Stimulated activated naive CD8-positive, alpha-beta T cell treated with anti-CD3 and anti-CD28 coated beads, Interleukin-15, amount 100 ng/mL, for 72 hours (primary cell): ENCODE results near the gene PLD1.

Experiments used
- ATAC-seq: fragments of 150-1000 bp; cut with Tn5 transposase; 2 replicates; pipeline ENCODE4 v1.10.0; 2021; ENCODE audit warnings: mild to moderate bottlenecking, moderate library complexity
- DNase-seq, 2 donors: peaks; one replicate each; pipeline ENCODE4 v3.0.0; 2021 to 2022
- H3K27ac Mint-ChIP-seq, 2 donors: one replicate each; pipeline ENCODE4 v1.8.0; 2022; ENCODE audit warnings: mild to moderate bottlenecking in 2 of 2, mixed read lengths in 2 of 2, moderate library complexity in 2 of 2
- H3K27me3 Mint-ChIP-seq: one replicate; pipeline ENCODE4 v1.8.0; 2022; ENCODE audit warnings: mixed read lengths
- H3K4me1 Mint-ChIP-seq: one replicate; pipeline ENCODE4 v1.8.0; 2022; ENCODE audit warnings: mild to moderate bottlenecking, mixed read lengths
- H3K4me3 Mint-ChIP-seq, 2 donors: one replicate each; pipeline ENCODE4 v1.8.0; 2022; ENCODE audit warnings: mild to moderate bottlenecking in 2 of 2, mixed read lengths in 2 of 2, moderate library complexity in 1 of 2
- H3K9me3 Mint-ChIP-seq, 2 donors: one replicate each; pipeline ENCODE4 v1.8.0; 2022; ENCODE audit warnings: mixed read lengths in 2 of 2

PLD1 gene

GRCh38 chr3:171797873-171798272 lies 12.4 kb downstream of the PLD1 start:
- ATAC-seq (no peak), DNase-seq (no peak)
- Mint-ChIP-seq H3K4me1 (no peaks in the 10 kb centered on the region), H3K9me3 (no peaks in the 10 kb centered on the region), H3K4me3 (no peak overlapping the region), H3K27me3 (peaks cover 15% of the 10 kb centered on the region), H3K27ac (no peak overlapping the region)

GRCh38 chr3:171797265-171797679 lies 13.0 kb downstream of the PLD1 start:
- H3K27ac Mint-ChIP-seq, result no peak overlapping the region
- no peak for DNase-seq
- no peaks in the 10 kb centered on the region for H3K9me3 Mint-ChIP-seq

GRCh38 chr3:171796625-171797264 lies 13.5 kb downstream of the PLD1 start:
- H3K4me3 Mint-ChIP-seq, result no peak overlapping the region
- no peak overlapping the region for H3K27ac Mint-ChIP-seq
- no peaks in the 10 kb centered on the region for H3K9me3 Mint-ChIP-seq
- H3K27me3 Mint-ChIP-seq, result peaks cover 4% of the 10 kb centered on the region
- DNase-seq (no peak), ATAC-seq (no peak)
- H3K4me1 Mint-ChIP-seq, result no peaks in the 10 kb centered on the region

More at GRCh38 chr3:171797265-171797679, 13.0 kb downstream of the PLD1 start:
- Mint-ChIP-seq H3K27me3 (peaks cover 9% of the 10 kb centered on the region), H3K4me1 (no peaks in the 10 kb centered on the region), H3K4me3 (no peak overlapping the region)
- ATAC-seq, result no peak

GRCh38 chr3:171792531-171792930 lies 17.8 kb downstream of the PLD1 start:
- Mint-ChIP-seq H3K9me3 (no peaks in the 10 kb centered on the region), H3K27ac (no peak overlapping the region), H3K4me1 (no peaks in the 10 kb centered on the region), H3K4me3 (no peak overlapping the region), H3K27me3 (peaks cover 6% of the 10 kb centered on the region)
- ATAC-seq, result no peak
- no peak for DNase-seq

- Mint-ChIP-seq H3K9me3 (no peaks in the 10 kb centered on the region), H3K27ac (no peak overlapping the region), H3K4me1 (no peaks in the 10 kb centered on the region), H3K4me3 (no peak overlapping the region), H3K27me3 (peaks cover 6% of the 10 kb centered on the region)
- DNase-seq (no peak), ATAC-seq (no peak)
These were observed 18.6 kb downstream of the PLD1 start for GRCh38 chr3:171791692-171792076.

GRCh38 chr3:171790898-171791691 lies 19.2 kb downstream of the PLD1 start:
- ATAC-seq, result no peak
- Mint-ChIP-seq H3K9me3 (no peaks in the 10 kb centered on the region), H3K4me3 (no peak overlapping the region), H3K4me1 (no peaks in the 10 kb centered on the region), H3K27ac (no peak overlapping the region), H3K27me3 (peaks cover 6% of the 10 kb centered on the region)
- no peak for DNase-seq

- Mint-ChIP-seq H3K9me3 (no peaks in the 10 kb centered on the region), H3K4me3 (no peak overlapping the region), H3K4me1 (no peaks in the 10 kb centered on the region), H3K27ac (no peak overlapping the region), H3K27me3 (peaks cover 6% of the 10 kb centered on the region)
- ATAC-seq (no peak), DNase-seq (no peak)
These were observed 19.7 kb downstream of the PLD1 start for GRCh38 chr3:171790574-171790897.

- DNase-seq, result no peak
- Mint-ChIP-seq H3K4me1 (no peaks in the 10 kb centered on the region), H3K27ac (no peak overlapping the region), H3K27me3 (peaks cover 6% of the 10 kb centered on the region), H3K4me3 (no peak overlapping the region), H3K9me3 (no peaks in the 10 kb centered on the region)
- ATAC-seq, result no peak
These were observed 20.4 kb downstream of the PLD1 start for GRCh38 chr3:171789759-171790505.

- ATAC-seq (no peak), DNase-seq (no peak)
- H3K27ac Mint-ChIP-seq, result no peak overlapping the region
- no peaks in the 10 kb centered on the region for H3K9me3 Mint-ChIP-seq
- H3K4me3 Mint-ChIP-seq, result no peak overlapping the region
- H3K27me3 Mint-ChIP-seq, result peaks cover 6% of the 10 kb centered on the region
- no peaks in the 10 kb centered on the region for H3K4me1 Mint-ChIP-seq
These were observed 21.5 kb downstream of the PLD1 start for GRCh38 chr3:171788546-171789351.

GRCh38 chr3:171786997-171787396 lies 23.3 kb downstream of the PLD1 start:
- DNase-seq (no peak), ATAC-seq (no peak)
- H3K4me1 Mint-ChIP-seq, result no peaks in the 10 kb centered on the region
- H3K9me3 Mint-ChIP-seq, result no peaks in the 10 kb centered on the region
- peaks cover 6% of the 10 kb centered on the region for H3K27me3 Mint-ChIP-seq
- no peak overlapping the region for H3K27ac Mint-ChIP-seq
- no peak overlapping the region for H3K4me3 Mint-ChIP-seq

GRCh38 chr3:171784937-171785336 lies 25.3 kb downstream of the PLD1 start:
- DNase-seq, result no peak
- Mint-ChIP-seq H3K4me1 (no peaks in the 10 kb centered on the region), H3K9me3 (no peaks in the 10 kb centered on the region), H3K27ac (no peak overlapping the region), H3K27me3 (peaks cover 14% of the 10 kb centered on the region), H3K4me3 (no peak overlapping the region)
- ATAC-seq, result no peak

- H3K4me3 Mint-ChIP-seq, result no peak overlapping the region
- no peak for ATAC-seq
- H3K9me3 Mint-ChIP-seq, result no peaks in the 10 kb centered on the region
- no peaks in the 10 kb centered on the region for H3K4me1 Mint-ChIP-seq
- H3K27me3 Mint-ChIP-seq, result peaks cover 14% of the 10 kb centered on the region
- no peak for DNase-seq
- no peak overlapping the region for H3K27ac Mint-ChIP-seq
These were observed 25.9 kb downstream of the PLD1 start for GRCh38 chr3:171784387-171784786.

- Mint-ChIP-seq H3K27ac (no peak overlapping the region), H3K4me1 (no peaks in the 10 kb centered on the region), H3K27me3 (peaks cover 8% of the 10 kb centered on the region), H3K4me3 (no peak overlapping the region), H3K9me3 (no peaks in the 10 kb centered on the region)
- DNase-seq (no peak), ATAC-seq (no peak)
These were observed 26.7 kb downstream of the PLD1 start for GRCh38 chr3:171783626-171784025.

- Mint-ChIP-seq H3K9me3 (no peaks in the 10 kb centered on the region), H3K4me3 (no peak overlapping the region), H3K27me3 (peaks cover 8% of the 10 kb centered on the region), H3K4me1 (no peaks in the 10 kb centered on the region), H3K27ac (no peak overlapping the region)
- no peak for DNase-seq
- ATAC-seq, result no peak
These were observed 27.2 kb downstream of the PLD1 start for GRCh38 chr3:171783086-171783485.

GRCh38 chr3:171782617-171783016 lies 27.7 kb downstream of the PLD1 start:
- Mint-ChIP-seq H3K9me3 (no peaks in the 10 kb centered on the region), H3K27me3 (peaks cover 8% of the 10 kb centered on the region), H3K27ac (no peak overlapping the region), H3K4me1 (no peaks in the 10 kb centered on the region), H3K4me3 (no peak overlapping the region)
- DNase-seq (no peak), ATAC-seq (no peak)
